DND-41 (cell line): ENCODE data around the gene RPS23.

Experiments used
- CTCF ChIP-seq: IDR thresholded peaks from 2 replicates; pipeline ENCODE4 v1.5.1; 2012; ENCODE audit warnings: borderline replicate concordance, low read length, moderate library complexity, mild to moderate bottlenecking; ENCODE audit not compliant: poor library complexity, severe bottlenecking; ENCODE audit errors: extremely low read depth
- EZH2 ChIP-seq: IDR thresholded peaks from 3 replicates; pipeline ENCODE4 v1.6.1; 2012; ENCODE audit warnings: borderline replicate concordance, low read depth, mild to moderate bottlenecking, moderate library complexity, low read length, inconsistent platforms; ENCODE audit not compliant: severe bottlenecking

- no peak for TF ChIP-seq CTCF
- no peak for TF ChIP-seq EZH2
Observed at GRCh38 chr5:82307451-82307850, 29.3 kb upstream of the RPS23 start.
